ENCODE results near the gene CSTF1.

Gene CSTF1

DNA sequence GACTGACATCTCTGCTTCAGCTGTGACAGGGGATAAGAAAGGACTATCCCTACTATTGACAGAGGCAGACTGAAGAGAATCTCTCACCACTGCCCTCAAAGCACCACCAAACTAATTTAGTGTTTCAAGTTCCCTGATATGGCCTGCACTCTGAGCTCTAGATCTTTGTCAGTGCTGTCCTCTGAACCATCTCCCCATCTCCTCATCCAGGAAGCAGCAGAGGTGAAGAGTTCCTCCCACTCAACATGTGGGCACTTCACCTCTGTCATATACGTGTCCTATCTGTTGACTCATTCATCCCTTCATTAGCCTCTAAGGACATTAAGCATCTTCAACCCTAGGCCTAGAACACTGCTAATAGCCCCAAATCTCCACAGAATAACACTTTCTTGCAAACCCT, 19.6 kb upstream of the CSTF1 start:
- no peak for DNase-seq (ENCODE audit: extremely low read depth, insufficient read length)
- no peak for TF ChIP-seq CTCF (IDR thresholded peaks at IDR 0.05; ENCODE audit: insufficient read depth, low read length, poor library complexity, severe bottlenecking)

GRCh38 chr20:56373942-56374341, 18.5 kb upstream of the CSTF1 start:
- Histone ChIP-seq H3K36me3 (ENCODE audit: control insufficient read depth, insufficient read depth, low read length) (peaks cover 13% of the 10 kb centered on the region), H3K27me3 (replicated peaks; ENCODE audit: control insufficient read depth, insufficient read depth, low read length) (no peaks in the 10 kb centered on the region), H3K4me3 (replicated peaks; ENCODE audit: low read depth, low read length) (no peak overlapping the region)
- no peak for TF ChIP-seq CTCF (IDR thresholded peaks at IDR 0.05; ENCODE audit: insufficient read depth, low read length, poor library complexity, severe bottlenecking)
- DNase-seq (ENCODE audit: extremely low read depth, insufficient read length): no peak

More for the DNA sequence above, 19.6 kb upstream of the CSTF1 start:
- H3K27me3 ChIP-seq (replicated peaks; ENCODE audit: control insufficient read depth, insufficient read depth, low read length): no peaks in the 10 kb centered on the region
- no peak overlapping the region for H3K4me3 ChIP-seq (replicated peaks; ENCODE audit: low read depth, low read length)
- peaks cover 12% of the 10 kb centered on the region for H3K36me3 ChIP-seq (ENCODE audit: control insufficient read depth, insufficient read depth, low read length)

DNA sequence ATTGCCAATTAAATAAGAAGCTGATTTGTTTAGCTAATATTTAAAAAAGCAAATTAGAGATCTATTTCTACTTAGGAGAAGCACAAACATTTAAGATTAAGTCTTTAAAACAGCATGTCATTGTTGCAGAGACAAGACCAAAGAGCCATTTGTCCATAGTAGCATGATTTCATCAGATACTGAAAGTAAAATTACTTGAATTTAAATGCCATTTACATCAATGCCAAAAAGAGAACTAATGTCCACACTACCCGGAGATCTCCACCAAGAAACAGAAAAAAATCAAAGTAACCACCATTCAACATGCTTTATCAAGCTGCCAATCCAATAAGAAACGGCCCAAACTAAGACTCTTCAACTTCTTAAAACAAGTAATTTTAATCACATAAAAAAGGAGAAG, 16.1 kb upstream of the CSTF1 start:
- Histone ChIP-seq H3K27me3 (replicated peaks; ENCODE audit: control insufficient read depth, insufficient read depth, low read length) (no peaks in the 10 kb centered on the region), H3K36me3 (ENCODE audit: control insufficient read depth, insufficient read depth, low read length) (peaks cover 6% of the 10 kb centered on the region), H3K4me3 (replicated peaks; ENCODE audit: low read depth, low read length) (no peak overlapping the region)
- no peak for TF ChIP-seq CTCF (IDR thresholded peaks at IDR 0.05; ENCODE audit: insufficient read depth, low read length, poor library complexity, severe bottlenecking)
- DNase-seq (ENCODE audit: extremely low read depth, insufficient read length): no peak

- no peak for TF ChIP-seq CTCF (IDR thresholded peaks at IDR 0.05; ENCODE audit: insufficient read depth, low read length, poor library complexity, severe bottlenecking)
These were observed 14.1 kb upstream of the CSTF1 start for GRCh38 chr20:56378386-56378785.

GRCh38 chr20:56380375-56380774, 12.1 kb upstream of the CSTF1 start:
- DNase-seq (ENCODE audit: extremely low read depth, insufficient read length): no peak
- no peak for TF ChIP-seq CTCF (IDR thresholded peaks at IDR 0.05; ENCODE audit: insufficient read depth, low read length, poor library complexity, severe bottlenecking)
- H3K36me3 ChIP-seq (ENCODE audit: control insufficient read depth, insufficient read depth, low read length): peaks cover 12% of the 10 kb centered on the region
- H3K27me3 ChIP-seq (replicated peaks; ENCODE audit: control insufficient read depth, insufficient read depth, low read length): no peaks in the 10 kb centered on the region
- no peak overlapping the region for H3K4me3 ChIP-seq (replicated peaks; ENCODE audit: low read depth, low read length)

More at GRCh38 chr20:56378386-56378785, 14.1 kb upstream of the CSTF1 start:
- H3K27me3 ChIP-seq (replicated peaks; ENCODE audit: control insufficient read depth, insufficient read depth, low read length): no peaks in the 10 kb centered on the region
- H3K36me3 ChIP-seq (ENCODE audit: control insufficient read depth, insufficient read depth, low read length): peaks cover 5% of the 10 kb centered on the region
- no peak for DNase-seq (ENCODE audit: extremely low read depth, insufficient read length)
- H3K4me3 ChIP-seq (replicated peaks; ENCODE audit: low read depth, low read length): no peak overlapping the region

DNA sequence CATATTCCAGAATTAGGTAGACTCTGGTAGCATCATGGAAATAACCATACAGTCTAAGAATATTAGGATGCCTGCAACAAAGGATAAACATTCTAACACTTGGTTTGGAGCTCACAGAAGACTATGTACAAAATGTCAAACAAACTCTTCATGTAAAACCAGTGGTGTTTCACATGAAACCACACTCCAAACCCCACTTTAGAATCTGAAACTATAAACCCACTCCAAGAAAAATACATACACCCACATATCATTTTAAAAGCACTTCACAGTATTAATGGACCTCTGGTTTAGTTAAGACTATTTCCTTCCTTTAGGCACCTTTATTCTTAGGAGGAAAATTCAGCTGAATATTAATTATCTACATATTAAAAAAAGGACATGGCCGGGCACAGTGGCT, 10.9 kb upstream of the CSTF1 start:
- TF ChIP-seq CTCF (IDR thresholded peaks at IDR 0.05; ENCODE audit: insufficient read depth, low read length, poor library complexity, severe bottlenecking): no peak
- no peaks in the 10 kb centered on the region for H3K27me3 ChIP-seq (replicated peaks; ENCODE audit: control insufficient read depth, insufficient read depth, low read length)
- peaks cover 16% of the 10 kb centered on the region for H3K36me3 ChIP-seq (ENCODE audit: control insufficient read depth, insufficient read depth, low read length)
- DNase-seq (ENCODE audit: extremely low read depth, insufficient read length): no peak
- H3K4me3 ChIP-seq (replicated peaks; ENCODE audit: low read depth, low read length): no peak overlapping the region

All from GM06990 (cell line).